ENCODE results near the gene C7orf33. TPM values are rescaled to one million over a fixed set of nuclear protein-coding genes. Genes with fewer than 3 reads are reported as not detected.

Gene C7orf33, protein sequence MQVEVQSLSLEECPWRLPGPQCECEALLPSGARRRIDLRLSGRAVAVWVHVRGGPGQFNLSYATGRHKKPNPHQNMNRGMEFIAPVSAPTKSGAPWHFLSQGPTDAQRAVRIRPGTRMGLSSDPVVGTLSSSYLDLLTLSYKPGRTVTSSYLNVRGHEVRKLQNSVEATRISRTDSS
- total RNA-seq = not detected in 2 replicates

DNA sequence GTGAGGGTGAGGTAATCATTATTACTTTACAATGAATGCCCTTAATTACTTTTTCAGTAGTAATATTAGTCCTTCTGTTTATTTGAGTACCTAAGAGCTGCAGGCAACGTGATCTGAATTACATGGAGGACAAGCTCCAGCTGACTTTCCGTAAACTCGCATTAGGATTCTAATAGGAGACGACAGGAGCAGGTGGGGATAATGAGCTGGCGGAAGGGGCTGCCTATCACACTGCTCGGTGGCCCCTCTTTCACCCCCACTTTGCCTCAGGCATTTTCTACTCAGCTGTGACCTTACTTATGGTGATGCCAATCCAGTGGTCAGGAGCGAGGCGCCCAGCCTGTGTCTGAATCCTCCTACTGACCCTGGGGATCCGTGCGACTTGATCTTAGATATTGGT is at the start of gene C7orf33:
Gene C7orf33, plus strand, starts transcription at position 296 of the 400 bp plus-strand sequence. CDS start 160 bp downstream, outside the sequence.

Other genes starting within 250 kb of the C7orf33 start
- gene CUL1, start 108.1 kb downstream of the C7orf33 start, total RNA-seq = 32.4 and 33.3 TPM in 2 replicates

All from bronchial smooth muscle cell (primary cell).